ENCODE measurements around the gene LNX1.

DNA sequence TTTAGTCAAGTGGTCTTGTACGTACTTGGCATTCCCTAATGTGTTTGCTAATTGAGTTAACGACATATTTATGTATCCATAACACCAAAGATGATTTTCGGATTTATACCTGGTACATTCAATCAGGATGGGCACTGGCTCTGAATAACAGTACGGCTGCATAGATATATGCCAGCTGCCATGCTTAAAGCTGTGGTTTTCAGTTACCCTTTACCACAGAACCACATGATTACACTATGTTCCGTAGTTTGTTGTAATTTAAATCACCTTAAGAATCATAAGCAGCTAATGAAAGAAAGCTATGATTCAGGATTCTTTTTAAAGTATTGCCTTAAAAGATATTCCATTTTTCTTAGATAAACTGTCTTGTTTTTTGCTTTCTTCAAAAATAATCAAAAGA lies 160.2 kb downstream of the LNX1 start:
- TF ChIP-seq, protein P1, sequence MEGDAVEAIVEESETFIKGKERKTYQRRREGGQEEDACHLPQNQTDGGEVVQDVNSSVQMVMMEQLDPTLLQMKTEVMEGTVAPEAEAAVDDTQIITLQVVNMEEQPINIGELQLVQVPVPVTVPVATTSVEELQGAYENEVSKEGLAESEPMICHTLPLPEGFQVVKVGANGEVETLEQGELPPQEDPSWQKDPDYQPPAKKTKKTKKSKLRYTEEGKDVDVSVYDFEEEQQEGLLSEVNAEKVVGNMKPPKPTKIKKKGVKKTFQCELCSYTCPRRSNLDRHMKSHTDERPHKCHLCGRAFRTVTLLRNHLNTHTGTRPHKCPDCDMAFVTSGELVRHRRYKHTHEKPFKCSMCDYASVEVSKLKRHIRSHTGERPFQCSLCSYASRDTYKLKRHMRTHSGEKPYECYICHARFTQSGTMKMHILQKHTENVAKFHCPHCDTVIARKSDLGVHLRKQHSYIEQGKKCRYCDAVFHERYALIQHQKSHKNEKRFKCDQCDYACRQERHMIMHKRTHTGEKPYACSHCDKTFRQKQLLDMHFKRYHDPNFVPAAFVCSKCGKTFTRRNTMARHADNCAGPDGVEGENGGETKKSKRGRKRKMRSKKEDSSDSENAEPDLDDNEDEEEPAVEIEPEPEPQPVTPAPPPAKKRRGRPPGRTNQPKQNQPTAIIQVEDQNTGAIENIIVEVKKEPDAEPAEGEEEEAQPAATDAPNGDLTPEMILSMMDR (conservative IDR thresholded peaks at IDR 0.05; ENCODE audit: low read length), result no peak
- no peak for TF ChIP-seq EZH2phosphoT487 (IDR thresholded peaks at IDR 0.05; ENCODE audit: borderline replicate concordance, low read depth, low read length)

Data from OCI-LY7 (cell line).